Endothelial cell of umbilical vein (primary cell): Measurements from ENCODE around the gene GABRA4. TPM values are rescaled to one million over a fixed set of nuclear protein-coding genes. Genes with fewer than 3 reads are reported as not detected.

Experiments used
- BruUV-seq: library from RNA; stranded (reverse); fragments of 400-500 nt; replicated peaks from 2 replicates; lab custom pipeline; 2021; lab: Mats Ljungman, UMichigan
- CTCF ChIA-PET: fragments of 300-600, 350-600 bp; sonication (Branson Sonifier 250); formaldehyde crosslinking; loops from one replicate; lab custom pipeline; 2021; ENCODE audit warnings: antibody characterized with exemption, inconsistent platforms; lab: Charles Lee
- POLR2A ChIA-PET: fragments of 300-600, 350-600 bp; sonication (Branson Sonifier 250); formaldehyde crosslinking; loops from one replicate; lab custom pipeline; 2021; ENCODE audit warnings: antibody characterized with exemption, inconsistent platforms; lab: Charles Lee
- DNase-seq: peaks from one replicate; pipeline ENCODE4 v3.0.0-alpha.2; 2011; ENCODE audit warnings: low read depth, low spot score
- FAIRE-seq: peaks from 2 replicates; lab custom pipeline; 2011; peaks lifted over from hg19 to GRCh38; lab: Jason Lieb, UNC
- H2AFZ ChIP-seq: 2 replicates; pipeline ENCODE4 v1.6.0; 2012; ENCODE audit warnings: low read depth, low read length, control low read depth, inconsistent platforms
- H3K27ac ChIP-seq: 2 replicates; pipeline ENCODE4 v1.5.1; 2011; ENCODE audit warnings: low read depth, mild to moderate bottlenecking, control low read depth, low read length, moderate library complexity; ENCODE audit not compliant: insufficient read depth
- H3K27me3 ChIP-seq, 2 experiments: 2 replicates each; pipeline versions ENCODE4 v1.6.0 to v1.6.1; 2011; ENCODE audit warnings: low read length in 2 of 2, mixed read lengths in 1 of 2; ENCODE audit not compliant: control insufficient read depth in 2 of 2, insufficient read depth in 2 of 2
- H3K36me3 ChIP-seq, 2 experiments: 2 replicates in 1 of 2; 3 replicates in 1 of 2; pipeline ENCODE4 v1.5.1; 2011; ENCODE audit warnings: low read length in 2 of 2, mild to moderate bottlenecking in 1 of 2, moderate library complexity in 1 of 2; ENCODE audit not compliant: control insufficient read depth in 2 of 2, insufficient read depth in 2 of 2; ENCODE audit errors: extremely low read depth in 1 of 2
- H3K4me1 ChIP-seq: 3 replicates; pipeline ENCODE4 v1.5.1; 2011; ENCODE audit warnings: mild to moderate bottlenecking, low read length; ENCODE audit not compliant: control insufficient read depth, insufficient read depth; ENCODE audit errors: extremely low read depth
- H3K4me2 ChIP-seq: 2 replicates; pipeline ENCODE4 v1.6.1; 2011; ENCODE audit warnings: low read length, control low read depth, mixed read lengths; ENCODE audit not compliant: insufficient read depth
- H3K4me3 ChIP-seq, 3 experiments: fragments of 200-600 bp in 1 of 3; sonication (generic), shearing (Covaris generic) in 1 of 3; replicated peaks in 1 of 3; 2 replicates each; pipeline ENCODE4 v1.5.1; 2011 to 2016; ENCODE audit warnings: control low read depth in 3 of 3, low read length in 3 of 3, mild to moderate bottlenecking in 2 of 3, inconsistent platforms in 1 of 3, low read depth in 1 of 3, moderate library complexity in 1 of 3; ENCODE audit not compliant: insufficient read depth in 1 of 3
- H3K79me2 ChIP-seq: 2 replicates; pipeline ENCODE4 v1.6.0; 2012; ENCODE audit warnings: low read length, inconsistent platforms; ENCODE audit not compliant: control insufficient read depth, insufficient read depth
- H3K9ac ChIP-seq: replicated peaks from 2 replicates; pipeline ENCODE3; 2011; ENCODE audit warnings: low read length, control low read depth; ENCODE audit not compliant: insufficient read depth; ENCODE audit errors: extremely low read depth
- H3K9me1 ChIP-seq: replicated peaks from 3 replicates; pipeline ENCODE4 v1.6.0; 2011; ENCODE audit warnings: mild to moderate bottlenecking, low read length; ENCODE audit not compliant: control insufficient read depth, insufficient read depth; ENCODE audit errors: extremely low read depth
- H3K9me3 ChIP-seq: replicated peaks from 2 replicates; pipeline ENCODE4 v1.5.1; 2012; ENCODE audit warnings: low read length, inconsistent platforms; ENCODE audit not compliant: control insufficient read depth, insufficient read depth
- H4K20me1 ChIP-seq: replicated peaks from 2 replicates; pipeline ENCODE3; 2011; ENCODE audit warnings: mild to moderate bottlenecking, low read length; ENCODE audit not compliant: control insufficient read depth, insufficient read depth; ENCODE audit errors: extremely low read depth
- EZH2 ChIP-seq: IDR thresholded peaks from 2 replicates; pipeline ENCODE4 v1.6.1; 2012; ENCODE audit warnings: borderline replicate concordance, low read depth, mild to moderate bottlenecking, moderate library complexity, low read length, inconsistent platforms; ENCODE audit not compliant: severe bottlenecking
- FOS ChIP-seq: IDR thresholded peaks from 2 replicates; pipeline ENCODE4 v1.6.1; 2011; ENCODE audit warnings: mild to moderate bottlenecking, low read length, moderate library complexity, borderline replicate concordance; ENCODE audit not compliant: insufficient read depth
- GATA2 ChIP-seq: IDR thresholded peaks from 2 replicates; pipeline ENCODE4 v1.7.0; 2011; ENCODE audit warnings: low read depth, mild to moderate bottlenecking, moderate library complexity, mixed read lengths, low read length; ENCODE audit not compliant: insufficient read length, insufficient read depth
- JUN ChIP-seq: IDR thresholded peaks from 2 replicates; pipeline ENCODE4 v1.6.1; 2011; ENCODE audit warnings: borderline replicate concordance, low read depth; ENCODE audit not compliant: insufficient read length, insufficient read depth
- MYC ChIP-seq: IDR thresholded peaks from one replicate; pipeline ENCODE4 v1.6.1; 2011; ENCODE audit warnings: mild to moderate bottlenecking, low read depth, low read length
- POLR2A ChIP-seq: IDR thresholded peaks from 2 replicates; pipeline ENCODE4 v1.6.1; 2012; ENCODE audit warnings: low read depth, mild to moderate bottlenecking, control low read depth, low read length
- POLR2AphosphoS5 ChIP-seq: IDR thresholded peaks from 2 replicates; pipeline ENCODE4 v1.6.1; 2012; ENCODE audit warnings: low read depth, mild to moderate bottlenecking, control low read depth, low read length, moderate library complexity; ENCODE audit not compliant: insufficient read depth
- dilution Hi-C: fragments of 300-500 bp; cut with MboI; formaldehyde crosslinking; loops from one replicate; pipeline ENCODE4 v1.15.0; 2019; ENCODE audit warnings: low sequenced_read_pairs; ENCODE audit not compliant: extremely low pct_ligation_motif_present
- intact Hi-C: fragments of 100-400 bp; cut with micrococcal nuclease; formaldehyde crosslinking; loops from one replicate; pipeline ENCODE4 v1.10.0; 2022
- polyA plus RNA-seq, 4 experiments: library from polyadenylated mRNA; depleted of rRNA in 3 of 4; stranded (reverse) in 3 of 4; unstranded in 1 of 4; fragments of >200 nt; gene quantifications; 2 replicates each; pipeline versions ENCODE4 v1.2.1 to v1.2.3, GENCODE V29; 2011 to 2012; ENCODE audit warnings: missing spikeins in 1 of 4
- total RNA-seq: library from RNA; stranded (reverse); gene quantifications from 2 replicates; pipeline ENCODE4 v1.2.3, GENCODE V29; 2021
- TF ChIP-seq, protein P1 (sequence below): IDR thresholded peaks from 2 replicates; pipeline ENCODE4 v1.6.1; 2011; ENCODE audit not compliant: insufficient read depth, insufficient read length
- TF ChIP-seq, protein P2 (sequence below), 2 donors: IDR thresholded peaks; 1 replicate in 1 of 2; 2 replicates in 1 of 2; pipeline ENCODE4 v1.5.1; 2011; ENCODE audit warnings: low read length in 2 of 2, mild to moderate bottlenecking in 2 of 2, moderate library complexity in 2 of 2, control low read depth in 1 of 2, inconsistent platforms in 1 of 2, low read depth in 1 of 2; ENCODE audit not compliant: insufficient read depth in 1 of 2; ENCODE audit errors: extremely low read depth in 1 of 2

Gene GABRA4
- total and polyA plus RNA-seq, 2 donors (not counting 3 experiments of a cell fraction or from before 2014, with no cell fraction given), result not detected

- BruUV-seq, result no TSS peak
- Histone ChIP-seq H3K36me3 (no peaks in the 10 kb centered on the region), H3K4me2 (no peak overlapping the region), H3K9ac (no peak overlapping the region), H3K27me3 (no peaks in the 10 kb centered on the region), H3K9me3 (no peaks in the 10 kb centered on the region), H3K4me3 (no peak overlapping the region), H2AFZ (no peak overlapping the region), H4K20me1 (no peaks in the 10 kb centered on the region), H3K4me1 (no peaks in the 10 kb centered on the region), H3K79me2 (no peaks in the 10 kb centered on the region), H3K27ac (no peak overlapping the region), H3K9me1 (no peaks in the 10 kb centered on the region)
- DNase-seq (no peak), FAIRE-seq (no peak)
- TF ChIP-seq FOS (no peak), JUN (no peak), GATA2 (no peak), EZH2 (no peak), MYC (no peak), POLR2A (no peak), POLR2AphosphoS5 (no peak)
- TF ChIP-seq, protein P1, sequence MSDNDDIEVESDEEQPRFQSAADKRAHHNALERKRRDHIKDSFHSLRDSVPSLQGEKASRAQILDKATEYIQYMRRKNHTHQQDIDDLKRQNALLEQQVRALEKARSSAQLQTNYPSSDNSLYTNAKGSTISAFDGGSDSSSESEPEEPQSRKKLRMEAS, result no peak
- TF ChIP-seq, protein P2, sequence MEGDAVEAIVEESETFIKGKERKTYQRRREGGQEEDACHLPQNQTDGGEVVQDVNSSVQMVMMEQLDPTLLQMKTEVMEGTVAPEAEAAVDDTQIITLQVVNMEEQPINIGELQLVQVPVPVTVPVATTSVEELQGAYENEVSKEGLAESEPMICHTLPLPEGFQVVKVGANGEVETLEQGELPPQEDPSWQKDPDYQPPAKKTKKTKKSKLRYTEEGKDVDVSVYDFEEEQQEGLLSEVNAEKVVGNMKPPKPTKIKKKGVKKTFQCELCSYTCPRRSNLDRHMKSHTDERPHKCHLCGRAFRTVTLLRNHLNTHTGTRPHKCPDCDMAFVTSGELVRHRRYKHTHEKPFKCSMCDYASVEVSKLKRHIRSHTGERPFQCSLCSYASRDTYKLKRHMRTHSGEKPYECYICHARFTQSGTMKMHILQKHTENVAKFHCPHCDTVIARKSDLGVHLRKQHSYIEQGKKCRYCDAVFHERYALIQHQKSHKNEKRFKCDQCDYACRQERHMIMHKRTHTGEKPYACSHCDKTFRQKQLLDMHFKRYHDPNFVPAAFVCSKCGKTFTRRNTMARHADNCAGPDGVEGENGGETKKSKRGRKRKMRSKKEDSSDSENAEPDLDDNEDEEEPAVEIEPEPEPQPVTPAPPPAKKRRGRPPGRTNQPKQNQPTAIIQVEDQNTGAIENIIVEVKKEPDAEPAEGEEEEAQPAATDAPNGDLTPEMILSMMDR (IDR thresholded peaks at IDR 0.05; ENCODE audit: extremely low read depth in 1 of 2, insufficient read depth in 1 of 2, low read depth in 1 of 2, low read length in 2 of 2), result no peak
- dilution Hi-C loops, result no loop called here
- intact Hi-C loops, result no loop called here
- CTCF ChIA-PET, result no interaction called here
- POLR2A ChIA-PET, result no interaction called here
Observed at GRCh38 chr4:46870411-46870810, 123.0 kb downstream of the GABRA4 start.

Other genes starting within 250 kb of the GABRA4 start
- not detected in 2 replicates for gene COX7B2, start 84.3 kb downstream of the GABRA4 start, total RNA-seq
- not detected in 2 replicates for gene COX7B2, start 84.3 kb downstream of the GABRA4 start, polyA plus RNA-seq
- not detected in 2 replicates for gene GABRB1, start 38.0 kb upstream of the GABRA4 start, total RNA-seq
- not detected in 2 replicates for gene GABRB1, start 38.0 kb upstream of the GABRA4 start, polyA plus RNA-seq